SKM-1 treated with dmso at 0.1 percent for 144 hours (cell line): ENCODE measurements around the gene RAET1E.
"Not testable (repeated sequence)": the region's sequence is repeated elsewhere in the genome, so short reads cannot be mapped to it uniquely, and the experiment has no call there.

ENCODE experiments used
- DNase-seq: peaks from one replicate; lab custom pipeline; 2025; ENCODE audit not compliant: unreplicated experiment; lab: John Stamatoyannopoulos, UW

Gene RAET1E

GRCh38 chr6:149929422-149929821 is 31.5 kb upstream of the RAET1E start:
- no peak for DNase-seq

- not testable (repeated sequence) for DNase-seq
These were observed 29.1 kb upstream of the RAET1E start for GRCh38 chr6:149927025-149927424.

GRCh38 chr6:149925974-149926777 is 28.3 kb upstream of the RAET1E start:
- DNase-seq = peak; percentile 15

GRCh38 chr6:149925253-149925973 is 27.5 kb upstream of the RAET1E start:
- DNase-seq = no peak

- DNase-seq = no peak
These were observed 27.0 kb upstream of the RAET1E start for GRCh38 chr6:149924933-149925252.

GRCh38 chr6:149924206-149924932 is 26.5 kb upstream of the RAET1E start:
- DNase-seq = no peak

- no peak for DNase-seq
These were observed 25.5 kb upstream of the RAET1E start for GRCh38 chr6:149923327-149923986.

GRCh38 chr6:149922642-149923326 is 24.9 kb upstream of the RAET1E start, which contains the start of gene RAET1G:
TSS of gene RAET1G (minus strand) at chr6:149923121. CDS start at chr6:149923010, 111 bp downstream.
- peak; percentile 27 for DNase-seq

- not testable (repeated sequence) for DNase-seq
These were observed 24.2 kb upstream of the RAET1E start for GRCh38 chr6:149922091-149922490.

GRCh38 chr6:149921361-149921760 is 23.4 kb upstream of the RAET1E start:
- no peak for DNase-seq

GRCh38 chr6:149919834-149920225 is 21.9 kb upstream of the RAET1E start:
- no peak for DNase-seq

GRCh38 chr6:149919126-149919833 is 21.4 kb upstream of the RAET1E start:
- not testable (repeated sequence) for DNase-seq

GRCh38 chr6:149918151-149918905 is 20.4 kb upstream of the RAET1E start:
- no peak for DNase-seq

GRCh38 chr6:149917679-149918078 is 19.8 kb upstream of the RAET1E start:
- DNase-seq = no peak

- no peak for DNase-seq
These were observed 18.3 kb upstream of the RAET1E start for GRCh38 chr6:149915970-149916865.

- no peak for DNase-seq
These were observed 15.8 kb upstream of the RAET1E start for GRCh38 chr6:149913540-149914240.

GRCh38 chr6:149913085-149913484 is 15.2 kb upstream of the RAET1E start:
- DNase-seq = no peak

- DNase-seq = not testable (repeated sequence)
These were observed 14.8 kb upstream of the RAET1E start for GRCh38 chr6:149912680-149913079.
